Measurements from ENCODE around the gene SLC6A19. TPM values are rescaled to one million over a fixed set of nuclear protein-coding genes. Genes with fewer than 3 reads are reported as not detected.

The SLC6A19 gene
- total RNA-seq, 1 donor from 2014 or later, result not detected

DNA sequence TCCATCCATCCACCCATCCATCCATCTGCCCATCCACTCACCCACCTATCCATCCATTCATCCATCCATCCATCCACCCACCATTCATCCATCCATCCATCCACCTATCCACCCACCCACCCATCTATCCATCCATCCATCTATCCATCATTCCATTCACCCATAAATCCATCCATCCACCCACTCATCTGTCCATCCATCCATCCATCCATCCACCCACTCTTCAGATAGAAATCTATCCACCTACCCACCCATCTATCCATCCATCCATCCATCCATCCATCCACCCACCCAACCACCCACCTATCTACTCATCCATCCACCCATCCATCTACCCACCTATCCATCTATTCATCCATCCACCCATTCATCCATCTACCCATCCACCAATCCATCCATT is 35.0 kb upstream of the SLC6A19 start:
- DNase-seq (ENCODE audit: low read depth), result no peak

DNA sequence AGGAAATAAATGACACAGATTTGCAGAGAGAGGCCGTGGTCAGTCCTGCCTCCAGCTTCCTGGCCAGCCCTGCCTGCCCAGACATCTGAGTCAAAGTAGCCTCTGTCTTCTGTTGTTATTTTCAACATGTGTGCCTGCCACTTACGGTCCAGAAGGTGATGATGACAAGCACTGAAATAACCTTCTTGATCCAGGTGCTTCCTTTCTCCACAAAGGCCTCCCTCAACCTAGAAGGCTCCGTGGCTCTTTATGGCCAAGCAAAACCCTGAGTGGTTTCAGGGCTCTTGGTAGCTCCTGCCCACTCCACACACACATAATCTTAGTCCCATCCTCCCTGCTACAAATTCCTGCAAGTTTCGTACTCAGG is 34.1 kb upstream of the SLC6A19 start:
- no peak for DNase-seq (ENCODE audit: low read depth)

DNA sequence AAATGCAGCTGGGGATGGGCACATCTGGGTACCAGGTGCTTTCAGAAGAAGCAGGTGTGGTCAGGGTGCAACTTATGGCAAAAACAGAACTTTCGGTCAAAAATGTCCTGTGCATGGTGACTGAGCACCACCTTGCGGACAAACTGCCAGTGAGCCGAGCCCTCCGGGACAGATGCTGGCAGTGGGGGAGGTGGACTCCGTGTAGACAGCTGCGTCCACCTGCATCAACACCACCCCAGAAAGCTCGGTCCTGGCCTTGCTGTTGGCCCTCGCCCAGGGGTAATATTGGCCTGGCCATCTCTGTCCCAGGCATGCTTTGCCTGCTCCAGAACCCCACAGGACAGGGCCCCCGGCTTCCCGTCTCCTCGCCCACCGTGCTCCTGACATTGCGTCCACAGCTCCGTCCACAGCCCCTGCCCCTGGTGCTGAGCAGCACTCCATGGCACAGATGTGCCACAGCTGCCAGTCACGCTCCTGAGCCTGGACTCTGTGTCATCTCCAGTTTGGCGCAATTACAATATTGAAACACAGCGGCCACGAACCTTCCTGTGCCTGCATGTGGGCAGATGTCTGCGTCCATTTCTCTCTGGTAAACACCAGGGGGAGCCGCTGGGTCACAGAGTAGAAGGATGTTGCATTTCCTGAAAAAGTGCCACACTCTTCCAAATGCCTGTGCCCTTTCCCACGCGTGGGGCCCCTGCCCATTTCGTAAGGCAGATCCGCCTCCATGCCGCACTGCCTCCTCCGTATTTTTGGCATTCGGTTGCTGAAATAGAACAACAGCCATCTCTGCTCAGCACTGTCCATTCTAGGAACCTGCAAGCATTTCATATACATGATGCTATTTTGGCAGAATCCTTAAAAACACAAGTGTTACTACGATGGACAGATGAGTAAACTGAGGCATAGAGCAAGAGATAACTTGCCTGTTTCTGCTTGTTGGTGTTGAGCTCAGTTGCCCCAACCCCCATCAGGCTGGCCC is 33.4 kb upstream of the SLC6A19 start:
- DNase-seq (ENCODE audit: low read depth), result peak; percentile 49

DNA sequence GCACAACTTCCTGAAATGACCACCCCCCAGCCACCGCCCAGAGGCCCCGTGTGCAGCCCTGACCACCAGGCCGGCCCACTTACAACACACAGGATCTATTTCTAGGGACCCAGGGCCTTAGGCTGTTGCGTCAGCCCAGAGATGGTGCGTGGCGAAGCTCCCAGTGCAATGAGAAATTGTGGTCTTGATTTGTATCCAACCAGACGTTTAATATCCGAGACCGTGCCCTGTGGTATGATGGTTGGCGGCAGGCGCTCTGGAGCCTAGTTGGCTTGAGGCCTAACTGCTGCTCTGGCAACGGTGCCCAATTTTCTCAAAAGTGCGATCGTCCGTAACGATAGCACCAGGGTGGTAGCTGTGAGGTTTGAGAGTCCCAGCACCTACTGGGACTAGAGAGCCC is 32.6 kb upstream of the SLC6A19 start:
- peak; percentile 15 for DNase-seq (ENCODE audit: low read depth)

DNA sequence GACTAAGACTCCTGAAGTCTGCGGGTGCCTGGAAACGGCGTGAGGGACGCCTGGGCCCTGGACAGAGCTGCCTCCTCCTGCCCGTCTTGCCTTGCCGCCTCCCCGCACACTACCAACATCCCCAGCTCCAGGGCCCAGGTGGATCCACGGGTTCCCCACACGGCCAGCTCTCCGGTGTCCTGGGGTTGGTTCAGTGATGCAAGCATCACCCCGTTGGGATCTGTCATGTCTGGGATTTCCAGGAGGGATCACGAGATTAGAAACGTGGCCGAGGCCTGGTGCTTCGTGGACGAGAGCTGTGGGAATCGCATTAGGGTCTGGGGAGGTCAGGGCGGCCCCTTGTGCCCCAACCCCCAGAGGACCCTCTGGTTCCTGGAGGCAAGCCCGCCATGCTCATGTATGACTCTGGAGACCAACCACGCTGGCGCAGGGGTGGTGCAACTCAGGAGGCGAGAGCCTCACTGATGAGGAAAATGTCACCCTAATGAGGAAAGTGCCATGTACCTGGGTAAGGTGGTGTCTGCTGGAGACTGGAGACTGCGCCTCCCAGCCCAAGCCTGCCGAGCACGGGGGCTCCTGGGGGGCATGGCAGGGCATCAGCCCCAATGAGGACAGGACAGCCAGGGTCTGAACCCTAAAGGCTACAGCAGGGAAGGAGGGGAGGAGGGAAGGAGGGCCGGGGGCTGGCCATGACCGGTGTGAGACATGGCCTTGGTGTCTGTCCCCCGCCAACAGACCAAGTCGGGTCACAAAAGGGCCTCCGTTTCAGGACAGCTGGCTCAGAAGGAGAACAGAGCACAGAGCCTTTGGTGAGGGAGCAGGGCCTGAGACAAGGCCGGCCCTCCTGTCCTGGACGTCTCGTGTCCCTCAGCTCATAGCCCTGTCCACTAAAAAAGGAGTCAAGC is 31.9 kb upstream of the SLC6A19 start:
- no peak for DNase-seq (ENCODE audit: low read depth)

DNA sequence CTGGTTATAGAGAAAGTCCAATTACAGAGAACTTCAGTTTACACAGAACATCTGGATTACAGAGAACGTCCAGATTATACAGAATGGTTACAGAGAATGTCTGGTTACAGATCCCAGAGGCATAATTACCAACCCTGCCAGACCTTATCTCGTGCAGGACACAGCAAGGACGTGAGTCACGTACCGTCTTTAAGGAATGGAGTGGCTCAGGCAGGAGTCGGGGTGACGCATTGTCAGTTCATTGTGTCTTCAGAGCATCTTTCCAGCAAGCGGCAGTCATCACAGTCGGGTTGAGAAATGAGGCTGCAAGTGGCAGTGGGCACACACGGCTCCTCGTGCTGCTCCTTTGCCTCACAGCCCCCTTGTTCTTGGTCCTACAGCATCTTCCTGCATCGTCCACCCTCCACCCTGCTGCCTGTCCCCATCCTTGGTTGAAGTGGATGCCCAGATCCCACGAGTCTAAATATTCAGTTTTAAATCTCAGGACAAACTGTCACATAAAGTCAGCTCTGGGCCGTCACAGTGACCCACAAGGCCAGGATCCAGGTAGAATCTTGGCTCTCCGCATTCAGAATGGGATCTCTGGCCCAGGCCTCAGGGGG is 30.0 kb upstream of the SLC6A19 start:
- no peak for DNase-seq (ENCODE audit: low read depth)

DNA sequence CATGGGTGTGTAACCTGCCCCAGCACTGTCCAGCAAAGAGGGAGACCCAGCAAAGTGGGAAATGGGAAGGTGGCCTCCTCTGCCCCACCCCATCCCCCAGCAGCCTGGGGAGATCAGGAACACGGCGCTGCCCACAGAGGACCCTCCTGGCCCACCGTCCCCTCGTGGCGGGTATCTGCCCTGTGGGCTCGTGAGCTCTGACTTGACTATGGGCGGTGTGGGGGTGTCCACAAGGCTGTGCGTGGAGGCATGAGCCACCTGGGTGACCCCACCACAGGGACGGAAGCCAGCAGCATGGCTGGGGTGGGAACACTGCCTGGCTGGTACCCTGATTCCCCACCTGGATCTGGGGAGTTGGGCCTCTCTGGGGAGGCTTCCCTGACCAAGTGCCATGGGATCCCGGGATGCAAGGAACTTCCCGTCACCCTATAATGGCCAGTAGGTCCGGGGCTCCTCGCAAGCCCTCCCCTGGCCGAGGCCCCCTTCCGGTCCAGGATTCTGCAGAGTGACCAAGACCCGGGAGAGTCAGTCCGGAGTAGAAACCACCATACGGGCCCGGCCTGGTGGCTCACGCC is 29.3 kb upstream of the SLC6A19 start:
- DNase-seq (ENCODE audit: low read depth), result no peak

DNA sequence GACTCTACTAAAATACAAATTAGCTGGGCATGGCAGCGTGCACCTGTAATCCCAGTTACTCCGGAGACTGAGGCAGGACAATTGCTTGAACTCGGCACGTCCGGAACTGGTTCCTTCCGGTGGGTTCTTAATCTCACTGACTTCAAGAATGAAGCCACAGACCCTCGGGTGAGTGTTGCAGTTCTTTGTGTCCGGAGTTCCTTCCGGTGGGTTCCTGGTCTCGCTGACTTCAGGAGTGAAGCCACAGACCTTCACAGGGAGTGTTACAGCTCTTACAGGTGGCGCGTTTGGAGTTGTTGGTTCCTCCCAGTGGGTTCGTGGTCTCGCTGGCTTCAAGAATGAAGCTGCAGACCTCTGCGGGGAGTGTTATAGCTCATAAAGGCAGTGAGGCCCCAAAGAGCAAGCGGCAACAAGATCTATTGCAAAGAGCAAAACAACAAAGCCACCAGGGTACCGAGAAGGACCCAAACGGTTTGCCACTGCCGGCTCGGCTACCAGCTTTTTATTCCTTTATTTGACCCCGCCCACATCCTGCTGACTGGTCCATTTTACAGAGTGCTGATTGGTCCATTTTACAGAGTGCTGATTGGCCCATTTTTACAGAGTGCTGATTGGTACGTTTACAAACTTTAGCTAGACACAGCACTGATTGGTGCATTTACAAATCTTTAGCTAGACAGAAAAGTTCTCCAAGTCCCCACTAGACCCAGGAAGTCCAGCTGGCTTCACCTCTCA is 28.6 kb upstream of the SLC6A19 start:
- DNase-seq (ENCODE audit: low read depth), result no peak

DNA sequence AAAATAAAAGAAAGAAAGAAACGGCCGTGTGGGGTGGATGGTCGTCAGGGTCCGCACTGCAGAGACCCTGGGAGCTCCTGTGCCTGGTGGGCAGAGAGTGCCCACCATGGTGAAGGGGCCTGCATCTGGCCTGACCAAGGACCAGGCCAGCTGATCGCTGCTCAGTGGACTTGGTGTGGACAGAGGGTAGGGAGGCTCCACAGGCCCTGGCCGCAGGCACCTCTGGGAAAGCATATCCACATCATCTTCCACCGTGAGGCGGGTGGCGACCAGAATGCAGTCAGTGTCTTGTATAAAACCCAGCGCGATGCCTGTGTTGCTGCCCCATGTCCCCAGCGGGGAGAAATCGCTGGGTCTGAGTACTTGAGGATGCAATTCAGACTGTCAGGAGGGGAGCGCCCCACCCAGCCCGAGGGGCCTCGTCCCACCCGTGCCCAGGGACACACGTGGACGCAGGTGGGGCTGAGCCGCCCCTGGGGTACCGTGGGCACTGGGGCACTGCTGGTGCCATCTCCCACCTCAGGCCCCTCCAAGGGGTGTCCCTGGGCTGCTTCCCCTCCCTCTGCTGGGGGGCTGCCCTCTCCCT is 27.8 kb upstream of the SLC6A19 start:
- no peak for DNase-seq (ENCODE audit: low read depth)

DNA sequence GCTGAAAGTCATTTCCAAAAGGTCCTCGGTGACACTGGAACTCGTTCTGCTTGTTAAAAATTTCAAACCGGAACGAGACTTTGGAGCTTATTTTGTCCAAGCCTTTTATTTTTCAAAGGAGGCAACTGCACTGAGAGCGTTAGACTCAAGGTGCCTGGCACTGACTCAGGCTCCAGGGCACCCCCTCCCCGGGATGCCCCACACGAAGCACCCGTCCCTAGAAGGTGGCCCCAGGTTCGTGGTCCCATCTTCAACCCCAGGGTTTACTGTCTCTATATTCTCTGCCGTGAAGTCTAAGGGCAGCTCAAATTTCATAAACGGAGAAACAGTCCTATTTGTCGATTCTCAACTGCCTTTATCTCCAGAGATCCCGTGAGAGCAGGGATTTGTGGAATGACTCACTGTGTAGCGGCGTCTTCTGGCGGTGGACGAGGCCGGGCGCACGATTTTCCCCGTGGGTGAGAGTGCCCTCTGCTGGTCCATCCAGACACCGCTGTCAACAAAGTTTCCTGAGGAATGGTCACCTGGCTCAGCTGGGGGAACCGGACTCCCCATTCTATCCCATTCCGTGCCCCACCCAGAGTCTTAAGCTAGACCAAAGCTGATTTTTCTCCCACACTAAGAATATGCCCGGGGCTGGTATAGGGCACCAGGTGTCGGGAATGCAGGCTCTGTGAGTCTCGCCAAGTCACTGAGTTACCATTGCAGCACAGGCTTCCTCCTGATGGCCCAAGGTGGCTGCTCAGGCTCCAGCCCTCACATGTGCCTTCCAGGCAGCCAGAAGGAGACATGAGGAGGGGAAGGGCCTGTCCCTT is 27.1 kb upstream of the SLC6A19 start:
- peak; percentile 46 for DNase-seq (ENCODE audit: low read depth)

DNA sequence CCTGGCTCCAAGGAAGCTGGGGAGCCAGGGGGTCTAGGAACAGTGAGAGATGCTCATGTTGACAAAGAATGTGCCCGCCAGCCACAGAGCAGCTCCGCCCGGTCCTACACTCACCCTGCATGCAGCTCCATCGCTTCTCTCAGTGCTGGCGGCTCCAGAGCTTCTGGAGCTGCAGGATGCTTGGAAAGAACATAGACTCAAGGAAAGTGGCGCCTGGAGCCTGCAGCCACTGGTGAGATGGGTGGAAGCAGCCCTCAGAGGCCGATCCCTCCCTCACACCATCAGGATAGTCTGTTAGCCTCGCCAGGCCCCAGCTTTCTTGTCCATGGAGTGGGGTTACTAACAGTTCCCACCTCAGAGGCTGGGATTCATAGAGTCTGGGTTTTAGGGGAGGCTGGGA is 26.4 kb upstream of the SLC6A19 start:
- DNase-seq (ENCODE audit: low read depth), result no peak

DNA sequence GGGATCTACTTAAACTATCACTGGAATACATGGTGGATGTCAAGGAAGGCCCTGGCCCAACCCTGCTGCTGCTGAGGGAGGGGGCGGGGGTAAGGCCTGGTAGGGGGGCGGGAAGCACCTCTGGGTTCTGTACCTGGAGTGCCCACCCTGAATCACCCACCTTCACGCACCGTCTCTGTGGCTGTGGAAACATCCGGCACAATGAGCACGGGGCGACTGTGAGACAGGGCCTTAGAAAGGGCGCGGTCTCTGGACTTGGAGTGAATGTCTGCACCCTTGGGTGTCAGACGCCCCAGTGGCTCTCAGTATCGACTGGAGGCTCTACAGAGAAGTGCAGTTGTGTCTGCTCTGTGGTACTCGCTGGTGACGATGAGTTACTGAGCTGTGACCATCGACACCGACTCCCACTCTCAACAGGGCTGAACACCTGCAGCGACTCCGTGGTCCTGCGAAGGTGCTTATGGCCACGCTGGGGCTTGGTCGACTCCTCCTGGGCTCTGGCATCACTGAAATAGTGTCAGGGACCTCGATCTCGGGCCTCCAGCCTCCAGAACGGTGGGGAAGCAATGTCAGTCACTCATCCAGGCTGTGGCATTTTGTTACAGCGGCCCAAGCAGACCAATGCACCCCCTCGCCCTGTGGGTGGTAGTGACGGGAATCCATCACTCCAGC is 25.5 kb upstream of the SLC6A19 start:
- DNase-seq (ENCODE audit: low read depth), result no peak

DNA sequence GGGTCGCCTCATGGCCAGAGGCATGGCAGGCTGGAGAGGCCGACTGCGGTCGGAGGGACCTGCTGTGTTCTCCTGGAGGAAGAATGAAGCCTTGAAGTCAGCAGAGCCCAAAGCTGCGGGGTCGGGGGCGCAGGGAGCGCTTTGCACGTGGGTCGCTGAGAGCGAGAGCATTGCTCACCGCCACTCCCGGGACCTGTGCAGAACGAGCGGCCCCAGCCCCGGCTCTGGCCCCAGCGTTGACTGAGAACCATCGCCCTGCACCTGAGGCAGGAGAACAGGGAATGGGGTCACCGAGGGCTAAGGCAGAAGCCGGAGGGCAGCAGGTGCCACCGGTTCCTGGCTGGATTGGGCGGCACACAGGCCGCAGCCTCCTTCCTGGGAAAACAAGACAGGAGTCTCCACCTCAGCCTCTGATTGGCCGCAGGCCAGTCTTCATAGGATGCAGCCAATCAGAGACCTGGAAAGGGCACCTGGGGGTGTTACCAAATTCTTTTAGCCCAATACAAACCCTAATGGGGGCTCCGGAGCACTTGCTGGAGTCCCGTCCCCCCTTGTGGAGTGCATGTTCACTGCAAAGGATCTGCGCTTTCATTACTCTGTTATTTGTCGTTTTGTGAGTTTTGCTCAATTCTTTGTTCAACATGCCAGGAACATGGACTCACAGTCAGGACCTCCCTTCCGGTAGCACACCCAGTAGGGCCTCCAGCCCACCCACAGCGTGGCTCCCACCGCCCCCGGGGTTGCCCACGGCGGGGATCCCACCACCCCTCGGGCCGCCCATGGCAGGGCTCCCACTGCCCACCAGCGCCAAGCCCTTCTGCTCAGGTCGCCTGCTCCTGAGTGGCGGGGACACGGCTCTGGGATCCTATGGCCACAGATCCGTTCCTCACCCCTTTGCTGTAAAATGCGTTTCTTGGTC is 24.7 kb upstream of the SLC6A19 start:
- no peak for DNase-seq (ENCODE audit: low read depth)

DNA sequence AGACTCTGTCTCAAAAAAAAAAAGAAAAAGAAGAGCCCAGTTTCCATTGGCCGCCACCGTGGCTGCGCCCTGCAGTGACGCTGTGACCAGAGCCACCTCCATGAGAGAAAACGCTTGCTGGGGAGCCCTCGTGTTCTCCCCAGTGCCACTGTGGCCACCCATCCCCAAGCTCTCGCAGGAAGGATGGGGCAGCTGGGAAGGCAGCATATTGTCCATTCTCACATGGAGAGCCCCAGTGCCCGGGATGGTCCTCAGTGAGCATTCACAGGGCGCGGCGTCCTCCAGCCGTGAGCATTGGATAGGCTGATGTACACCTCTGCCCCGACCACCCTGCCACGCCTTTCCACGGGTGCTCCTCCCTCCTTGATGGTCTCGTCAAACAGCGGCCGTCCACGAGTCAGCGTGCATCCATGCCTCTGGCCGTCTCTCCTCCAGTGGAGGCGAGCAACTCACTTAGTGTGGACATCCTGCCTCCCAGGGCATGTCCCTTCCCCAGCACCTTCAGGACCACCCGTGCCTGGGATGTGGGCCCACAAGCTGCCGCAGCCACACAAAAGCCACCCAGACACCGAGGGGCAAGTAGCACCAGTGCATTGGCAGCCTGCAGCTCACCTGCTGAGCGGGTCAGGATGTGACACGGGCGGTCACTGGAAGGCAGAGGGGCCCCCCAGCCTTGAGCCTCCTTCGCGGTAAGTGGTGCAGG is 23.4 kb upstream of the SLC6A19 start:
- no peak for DNase-seq (ENCODE audit: low read depth)

DNA sequence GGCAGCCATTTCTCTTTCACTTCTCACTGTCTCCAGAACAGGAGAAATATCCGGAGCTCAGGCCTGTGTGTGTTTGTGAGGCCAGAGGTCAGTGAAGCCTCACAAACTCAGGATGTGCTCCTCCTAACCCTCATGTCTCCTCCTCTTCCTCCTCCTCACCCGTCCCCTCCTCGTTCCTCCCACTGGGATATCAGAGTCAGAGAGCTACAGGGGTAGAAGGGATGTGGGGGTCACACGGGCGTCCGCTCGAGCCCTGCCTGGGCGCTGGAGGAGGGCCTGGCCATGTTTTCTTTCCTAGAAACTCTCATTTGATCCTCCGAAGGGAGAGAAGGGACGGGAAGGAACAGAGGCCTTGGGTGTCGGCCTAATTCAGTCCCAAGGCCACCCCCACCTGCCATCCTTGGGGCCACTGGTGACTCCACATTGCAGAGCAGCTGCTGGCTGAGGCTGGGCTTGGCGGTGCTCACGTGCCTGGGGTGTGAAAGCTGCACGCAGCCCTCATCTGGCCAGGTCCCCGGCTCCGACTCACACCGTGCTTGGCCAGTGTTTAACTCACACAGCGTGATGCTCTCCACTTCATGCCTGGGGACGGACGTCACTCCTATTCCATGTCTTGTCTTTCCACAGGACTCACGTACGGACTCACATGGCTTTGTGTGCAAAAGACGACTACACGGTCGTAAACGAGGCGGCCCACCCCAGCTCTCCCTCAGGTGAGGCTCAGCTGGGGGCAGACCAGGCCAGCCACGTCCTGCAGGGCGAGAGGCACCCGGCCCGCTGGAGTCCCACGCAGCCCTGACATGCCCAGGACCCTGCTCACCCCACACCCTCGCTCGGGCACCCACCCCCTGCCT is 22.6 kb upstream of the SLC6A19 start:
- DNase-seq (ENCODE audit: low read depth), result no peak

DNA sequence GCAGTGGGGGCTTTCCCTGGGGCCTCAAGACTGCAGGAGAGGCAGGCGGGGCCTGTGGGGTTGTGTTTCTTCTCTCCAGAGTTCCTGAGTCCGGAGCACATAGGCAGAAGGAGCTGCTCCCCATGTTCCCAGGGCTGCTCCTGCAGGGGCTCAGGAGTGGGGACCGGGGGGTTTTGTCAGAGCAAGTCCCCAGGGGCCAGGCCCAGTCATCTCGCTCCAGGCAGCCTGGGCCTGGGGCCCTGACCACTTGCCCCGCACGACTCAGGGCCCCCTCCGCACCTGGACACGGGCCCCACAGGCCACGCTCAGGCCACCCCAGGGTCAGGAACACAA is 22.0 kb upstream of the SLC6A19 start:
- DNase-seq (ENCODE audit: low read depth), result no peak

DNA sequence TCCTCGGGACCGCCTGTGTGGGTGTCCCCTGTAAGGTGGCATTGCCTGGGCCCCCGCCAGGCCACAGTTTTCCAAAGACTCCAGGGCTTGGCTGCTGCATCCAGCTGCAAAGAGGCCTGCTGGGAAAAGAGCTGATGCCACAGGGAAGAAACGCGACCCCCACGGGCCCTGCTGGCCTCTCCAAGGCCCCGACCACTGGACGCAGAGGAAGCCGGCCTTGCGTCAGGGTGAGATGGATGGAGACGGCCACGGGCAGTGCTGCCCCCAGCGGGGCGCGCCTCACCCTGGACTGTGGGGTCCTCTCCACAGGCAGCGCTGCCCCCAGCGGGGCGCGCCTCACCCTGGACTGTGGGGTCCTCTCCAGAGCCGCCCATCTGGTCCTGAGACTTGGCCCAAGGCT is 21.3 kb upstream of the SLC6A19 start:
- DNase-seq (ENCODE audit: low read depth), result no peak
